HS-5 (cell line): ENCODE data around the gene PAXX.
"Not testable (repeated sequence)": the region's sequence is repeated elsewhere in the genome, so short reads cannot be mapped to it uniquely, and the experiment has no call there.

Experiments
- DNase-seq: peaks from one replicate; pipeline ENCODE4 v3.0.0-alpha.2; 2012; ENCODE audit warnings: low read depth

Gene PAXX

GRCh38 chr9:137032858-137033257 is 40.6 kb downstream of the PAXX start:
- no peak for DNase-seq

GRCh38 chr9:137033481-137033880 is 41.3 kb downstream of the PAXX start:
- not testable (repeated sequence) for DNase-seq

DNA sequence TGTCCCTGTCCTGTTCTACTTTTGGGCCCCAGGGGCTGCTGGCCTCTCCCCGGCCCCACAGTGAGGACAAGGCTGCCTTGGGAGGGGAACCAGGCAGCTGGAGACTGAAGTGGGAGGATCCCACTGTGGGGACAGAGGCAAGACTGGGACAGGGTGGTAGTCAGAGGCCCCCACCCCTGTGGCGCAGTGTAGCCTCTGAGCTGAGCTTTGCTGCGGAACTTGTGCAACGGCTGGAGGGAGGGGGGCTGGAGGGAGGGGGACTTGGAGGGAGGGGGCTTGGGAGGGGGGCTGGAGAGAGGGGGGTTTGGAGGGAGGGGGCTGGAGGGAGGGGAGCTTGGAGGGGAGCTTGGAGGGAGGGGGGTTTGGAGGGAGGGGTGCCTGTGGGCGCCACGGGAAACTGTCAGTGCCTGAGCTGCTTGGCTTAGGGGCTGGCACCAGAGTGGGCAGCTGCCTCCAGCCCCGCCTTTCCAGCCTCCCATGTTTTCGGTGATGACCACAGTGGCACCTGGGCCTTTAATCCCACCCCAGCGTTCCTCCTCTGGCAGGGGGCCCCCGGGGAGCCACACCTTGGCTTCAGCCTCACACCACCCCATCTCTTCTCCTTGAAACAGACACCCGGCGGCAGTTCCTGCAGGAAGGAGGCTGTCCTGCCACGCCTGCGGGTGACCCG is 42.0 kb downstream of the PAXX start:
- DNase-seq: no peak

DNA sequence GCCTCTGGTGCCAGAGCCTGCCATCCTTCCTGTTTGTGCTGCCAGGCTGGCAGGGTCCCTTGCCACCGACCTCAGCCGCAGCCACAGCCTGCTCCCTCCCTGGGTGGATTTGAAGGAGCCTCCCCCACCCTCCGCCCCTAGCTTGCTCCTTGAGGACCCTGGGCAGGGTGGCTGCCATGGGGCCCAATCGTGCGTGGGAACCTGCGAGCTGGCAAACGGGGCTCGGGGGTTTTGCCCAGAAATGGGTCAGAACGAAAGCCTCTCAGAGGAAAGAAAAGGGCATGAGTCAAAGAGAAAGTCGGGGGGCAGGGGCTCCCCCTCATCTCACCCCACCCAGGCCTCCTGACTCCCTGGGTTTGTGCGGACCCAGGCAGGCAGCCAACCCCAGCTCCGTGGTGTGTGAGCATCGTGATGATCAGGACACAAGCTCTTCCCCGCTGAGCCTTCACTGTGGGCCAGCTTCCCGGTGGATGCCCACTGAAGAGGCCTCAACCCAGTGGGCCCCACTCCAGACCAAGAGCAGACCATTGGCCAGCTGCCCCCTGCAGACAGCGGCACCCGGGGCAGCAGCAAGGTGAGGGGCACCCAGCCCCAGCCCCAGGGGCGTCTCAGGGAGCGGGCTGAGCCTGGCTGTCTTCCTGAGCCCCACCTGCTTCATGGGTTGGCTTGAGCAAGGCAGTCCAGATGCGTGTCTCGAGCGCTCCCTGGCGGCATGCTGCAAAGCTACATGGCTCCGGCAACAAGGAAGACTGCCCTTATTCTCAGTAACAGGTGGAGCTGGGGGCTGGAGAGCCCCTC is 42.7 kb downstream of the PAXX start:
- no peak for DNase-seq

DNA sequence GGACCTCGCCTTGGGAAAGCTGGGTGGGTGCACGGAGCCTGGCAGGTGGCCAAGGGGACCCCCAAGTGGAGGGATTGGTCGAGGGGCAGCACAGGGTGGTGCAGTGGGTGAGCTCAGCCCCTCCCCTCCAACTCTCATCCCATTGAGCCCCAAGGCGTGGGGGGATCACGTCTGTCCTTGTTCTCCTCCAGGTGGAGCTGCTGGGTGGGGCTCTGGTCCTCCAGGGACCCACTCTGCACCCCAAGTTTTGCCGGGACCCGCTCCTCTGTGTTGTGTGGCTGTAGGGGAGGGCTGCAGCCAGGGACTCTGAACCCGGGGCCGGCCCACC is 43.2 kb downstream of the PAXX start:
- DNase-seq: no peak

DNA sequence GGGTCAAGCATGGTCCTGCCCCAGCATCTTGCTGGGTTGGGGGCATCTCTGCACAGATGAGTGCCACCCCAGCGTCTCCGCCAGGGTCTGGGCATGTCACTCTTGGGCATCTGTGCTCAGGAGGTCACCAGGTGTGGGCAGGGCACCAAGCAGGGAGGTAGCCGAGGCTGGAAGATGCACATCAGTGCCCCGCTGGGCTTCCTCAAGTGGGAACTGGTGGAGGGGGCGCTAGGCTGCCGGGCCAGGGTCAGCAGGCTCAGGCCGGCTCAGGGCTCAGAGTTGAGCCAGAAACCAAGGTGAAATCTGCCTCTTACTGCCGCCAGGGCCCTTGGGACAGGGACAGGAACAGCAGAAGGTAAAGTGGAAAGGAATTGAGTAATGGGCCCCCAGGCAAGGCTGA is 43.7 kb downstream of the PAXX start:
- DNase-seq: no peak

- DNase-seq: no peak
Measured at GRCh38 chr9:137037035-137037434, 44.8 kb downstream of the PAXX start.

DNA sequence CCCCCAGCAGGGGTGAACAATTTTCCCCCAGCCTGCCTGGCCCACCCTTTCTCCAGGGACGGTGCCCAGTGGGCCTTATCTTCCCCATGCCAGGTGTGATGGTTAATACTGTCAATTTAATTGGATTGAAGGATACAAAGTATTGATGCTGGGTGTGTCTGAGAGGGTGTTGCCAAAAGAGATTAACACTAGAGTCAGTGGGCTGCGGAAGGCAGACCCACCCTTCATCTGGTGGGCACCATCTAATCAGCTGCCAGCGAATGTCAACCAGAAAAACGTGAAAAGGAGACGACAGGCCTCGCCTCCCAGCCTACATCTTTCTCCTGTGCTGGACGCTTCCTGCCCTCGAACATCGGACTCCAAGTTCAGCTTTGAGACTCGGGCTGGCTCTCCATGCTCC is 45.3 kb downstream of the PAXX start:
- no peak for DNase-seq

DNA sequence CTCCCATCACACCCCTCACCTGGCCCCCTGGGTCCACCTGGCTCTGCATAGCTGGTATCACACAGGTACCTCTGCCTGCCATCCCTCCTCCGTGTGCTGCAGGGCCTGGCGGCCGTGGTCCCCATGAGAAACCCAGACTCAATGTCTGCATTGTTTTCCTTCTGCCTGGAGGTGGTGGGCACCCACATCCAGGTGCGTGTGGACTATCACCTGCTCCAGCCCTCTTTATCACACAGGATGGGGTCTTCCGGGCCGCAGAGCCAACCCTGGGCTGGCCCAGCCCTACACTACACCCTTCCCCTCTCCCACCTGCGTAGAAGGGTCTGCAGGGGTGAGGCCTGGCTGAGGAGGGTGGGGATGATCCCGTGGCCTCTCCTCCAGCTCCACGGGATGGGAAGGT is 46.7 kb downstream of the PAXX start:
- DNase-seq: no peak

- DNase-seq: no peak
Measured at GRCh38 chr9:137039611-137040366, 47.6 kb downstream of the PAXX start.

GRCh38 chr9:137040568-137040967 is 48.3 kb downstream of the PAXX start:
- no peak for DNase-seq

GRCh38 chr9:137041124-137041523 is 48.9 kb downstream of the PAXX start:
- DNase-seq: no peak

DNA sequence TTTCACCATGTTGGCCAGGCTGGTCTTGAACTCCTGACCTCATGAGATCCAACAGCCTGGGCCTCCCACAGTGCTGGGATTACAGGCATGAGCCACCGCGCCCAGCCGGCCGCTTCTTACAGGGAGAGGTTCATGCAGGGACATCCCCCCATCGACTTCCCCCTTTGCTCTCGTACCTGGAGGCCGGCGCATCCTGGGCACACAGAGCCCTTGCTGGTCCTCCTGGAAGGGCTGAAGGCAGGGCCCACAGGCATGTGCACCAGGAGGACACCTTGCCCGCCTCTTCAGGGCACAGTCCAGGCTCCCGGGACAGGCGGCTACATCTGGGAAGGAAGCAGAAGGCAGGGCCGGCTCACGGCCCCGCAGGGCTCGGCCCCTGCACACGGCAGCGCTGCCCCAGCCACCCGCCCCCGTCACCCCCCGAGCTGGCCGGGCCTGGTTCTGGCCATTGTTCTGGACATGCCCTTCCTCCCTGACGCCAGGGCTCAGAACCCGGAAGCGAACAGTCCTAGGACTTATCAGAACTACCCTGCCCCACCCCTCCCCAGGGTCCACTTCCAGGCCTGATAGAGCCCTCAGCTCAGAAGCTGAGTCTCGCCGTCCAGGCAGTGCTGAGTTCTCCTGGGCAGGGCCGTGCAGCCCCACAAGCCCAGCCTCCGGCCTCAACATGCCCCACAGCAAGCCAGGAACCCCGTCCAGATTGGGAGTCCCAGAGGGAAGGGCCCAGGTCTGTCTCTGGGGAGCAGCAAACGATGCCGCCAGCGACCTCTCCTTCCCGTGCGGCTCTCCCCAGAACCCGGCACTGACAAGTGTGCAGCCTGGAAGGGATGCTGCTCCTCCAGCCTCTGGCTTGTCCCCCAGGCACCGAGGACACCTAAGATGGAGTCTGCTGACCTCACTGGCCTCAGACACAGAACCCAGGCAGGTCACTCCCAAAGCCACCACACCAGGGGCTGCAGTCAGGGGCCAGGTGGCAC is 50.8 kb downstream of the PAXX start:
- DNase-seq: no peak
